Tibial nerve (tissue), 4 donors: ENCODE measurements around the gene DTNBP1. TPM values are rescaled to one million over a fixed set of nuclear protein-coding genes. Genes with fewer than 3 reads are reported as not detected.

Experiments
- DNase-seq, 2 donors: peaks; one replicate each; pipeline ENCODE4 v3.0.0-alpha.2; 2019; ENCODE audit warnings: low spot score in 2 of 2
- H3K27ac ChIP-seq, 4 donors: fragments of 200-600 bp; sonication (generic) in 3 of 4; one replicate each; pipeline ENCODE4 v1.5.1; 2017 to 2019; ENCODE audit warnings: mild to moderate bottlenecking in 1 of 4
- H3K27me3 ChIP-seq, 2 donors: fragments of 200-600 bp; sonication (generic) in 1 of 2; one replicate each; pipeline versions ENCODE4 v1.5.1 to v1.6.0; 2017 to 2019
- H3K36me3 ChIP-seq, 3 donors: fragments of 200-600 bp; sonication (generic); one replicate each; pipeline ENCODE4 v1.5.1; 2018 to 2019
- H3K4me1 ChIP-seq, 4 donors: fragments of 200-600 bp; sonication (generic) in 3 of 4; one replicate each; pipeline ENCODE4 v1.5.1; 2017 to 2019
- H3K4me3 ChIP-seq, 4 donors: fragments of 200-600 bp; sonication (generic) in 3 of 4; one replicate each; pipeline ENCODE4 v1.5.1; 2017 to 2019; ENCODE audit warnings: mild to moderate bottlenecking in 1 of 4, moderate library complexity in 1 of 4
- H3K9me3 ChIP-seq, 4 donors: fragments of 200-600 bp; sonication (generic) in 3 of 4; one replicate each; pipeline ENCODE4 v1.5.1; 2017 to 2019
- EP300 ChIP-seq, 2 donors: sonication (generic); formaldehyde crosslinking; IDR thresholded peaks; one replicate each; pipeline ENCODE4 v1.6.1; 2017; ENCODE audit warnings: antibody characterized with exemption in 2 of 2, mild to moderate bottlenecking in 1 of 2
- POLR2A ChIP-seq, 2 donors: fragments of 450-650 bp; IDR thresholded peaks; one replicate each; pipeline ENCODE4 v1.6.1; 2017; ENCODE audit warnings: antibody characterized with exemption in 2 of 2, mild to moderate bottlenecking in 2 of 2, moderate library complexity in 2 of 2
- WGBS, 2 donors: methylation state at CpG; one replicate each; pipeline ENCODE4 v1.1.5; 2018; 5-methylcytosine and 5-hydroxymethylcytosine counted together
- total RNA-seq, 4 donors: library from RNA; depleted of rRNA; stranded (reverse); fragments of >200 nt; gene quantifications; one replicate each; pipeline ENCODE4 v1.1.0, GENCODE V29; 2016
- TF ChIP-seq, protein P1 (sequence below), 5 experiments: fragments of 200-600 bp in 3 of 5; fragments of 450-650 bp in 2 of 5; sonication (generic) in 3 of 5; IDR thresholded peaks; one replicate each; pipeline ENCODE4 v1.5.1; 2016 to 2019; ENCODE audit warnings: antibody characterized with exemption in 5 of 5, mild to moderate bottlenecking in 3 of 5, moderate library complexity in 2 of 5

The DTNBP1 gene
- total RNA-seq, 4 donors from 2014 or later = 14.7 to 36.6 (median 16.1) TPM

DNA sequence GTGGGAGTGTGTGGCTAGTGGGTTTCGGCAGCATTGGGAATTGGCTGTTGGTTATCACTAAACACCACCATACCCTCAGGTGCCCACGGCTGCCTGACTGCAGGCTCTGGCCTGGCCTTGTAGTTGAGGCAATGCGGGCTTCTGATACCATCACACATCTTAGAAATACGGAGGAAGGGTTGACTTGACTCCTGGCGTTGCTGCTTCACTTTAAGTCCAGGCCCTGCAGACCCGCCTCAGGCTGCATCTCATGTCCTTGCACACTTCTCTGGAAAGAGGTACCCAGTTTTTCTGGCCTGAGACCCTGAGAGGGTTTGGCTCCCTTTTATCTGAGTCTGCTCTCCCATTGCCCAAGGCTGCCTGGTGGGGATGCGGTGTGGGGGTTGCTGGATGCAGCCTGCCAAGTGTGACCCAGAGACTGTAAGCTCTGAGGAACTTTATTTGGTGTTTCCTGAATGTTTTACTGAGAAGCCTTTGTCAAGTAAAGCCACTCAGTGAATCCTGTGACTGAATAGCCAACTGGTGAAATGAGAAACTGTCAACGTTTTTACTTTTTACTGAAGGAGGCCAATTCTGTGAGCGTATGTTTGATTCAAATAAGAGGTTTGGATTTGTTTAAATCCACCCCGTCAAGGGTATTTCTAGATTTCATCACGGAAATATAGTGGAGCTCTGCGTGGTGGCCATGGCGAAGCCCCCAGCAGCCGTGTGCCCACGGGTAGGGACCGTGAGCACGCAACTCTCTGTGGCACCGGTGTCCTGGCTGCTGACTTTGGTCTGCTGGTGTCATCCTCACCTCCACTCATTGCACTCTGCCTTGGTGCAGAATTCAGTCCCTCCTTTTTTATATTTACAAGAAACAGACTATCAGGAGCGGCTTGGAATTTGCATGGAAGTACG, 160.1 kb downstream of the DTNBP1 start:
- Histone ChIP-seq H3K27me3 (no peaks in the 10 kb centered on the region), H3K27ac (peak overlapping the region in 3 of 4 donors; percentile 2 to 50 (median 49)), H3K36me3 (peaks cover 0 to 35% (median 0%) of the 10 kb centered on the region in 3 donors), H3K4me3 (no peak overlapping the region), H3K9me3 (no peaks in the 10 kb centered on the region), H3K4me1 (peaks cover 0 to 55% (median 25%) of the 10 kb centered on the region in 4 donors)
- DNase-seq = no peak
- 77 to 80% methylated on average over 20 of the region's 20 CpGs for WGBS, 2 donors
- TF ChIP-seq, protein P1, sequence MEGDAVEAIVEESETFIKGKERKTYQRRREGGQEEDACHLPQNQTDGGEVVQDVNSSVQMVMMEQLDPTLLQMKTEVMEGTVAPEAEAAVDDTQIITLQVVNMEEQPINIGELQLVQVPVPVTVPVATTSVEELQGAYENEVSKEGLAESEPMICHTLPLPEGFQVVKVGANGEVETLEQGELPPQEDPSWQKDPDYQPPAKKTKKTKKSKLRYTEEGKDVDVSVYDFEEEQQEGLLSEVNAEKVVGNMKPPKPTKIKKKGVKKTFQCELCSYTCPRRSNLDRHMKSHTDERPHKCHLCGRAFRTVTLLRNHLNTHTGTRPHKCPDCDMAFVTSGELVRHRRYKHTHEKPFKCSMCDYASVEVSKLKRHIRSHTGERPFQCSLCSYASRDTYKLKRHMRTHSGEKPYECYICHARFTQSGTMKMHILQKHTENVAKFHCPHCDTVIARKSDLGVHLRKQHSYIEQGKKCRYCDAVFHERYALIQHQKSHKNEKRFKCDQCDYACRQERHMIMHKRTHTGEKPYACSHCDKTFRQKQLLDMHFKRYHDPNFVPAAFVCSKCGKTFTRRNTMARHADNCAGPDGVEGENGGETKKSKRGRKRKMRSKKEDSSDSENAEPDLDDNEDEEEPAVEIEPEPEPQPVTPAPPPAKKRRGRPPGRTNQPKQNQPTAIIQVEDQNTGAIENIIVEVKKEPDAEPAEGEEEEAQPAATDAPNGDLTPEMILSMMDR (IDR thresholded peaks at IDR 0.05) = no peak
- TF ChIP-seq POLR2A (IDR thresholded peaks at IDR 0.05) = no peak

DNA sequence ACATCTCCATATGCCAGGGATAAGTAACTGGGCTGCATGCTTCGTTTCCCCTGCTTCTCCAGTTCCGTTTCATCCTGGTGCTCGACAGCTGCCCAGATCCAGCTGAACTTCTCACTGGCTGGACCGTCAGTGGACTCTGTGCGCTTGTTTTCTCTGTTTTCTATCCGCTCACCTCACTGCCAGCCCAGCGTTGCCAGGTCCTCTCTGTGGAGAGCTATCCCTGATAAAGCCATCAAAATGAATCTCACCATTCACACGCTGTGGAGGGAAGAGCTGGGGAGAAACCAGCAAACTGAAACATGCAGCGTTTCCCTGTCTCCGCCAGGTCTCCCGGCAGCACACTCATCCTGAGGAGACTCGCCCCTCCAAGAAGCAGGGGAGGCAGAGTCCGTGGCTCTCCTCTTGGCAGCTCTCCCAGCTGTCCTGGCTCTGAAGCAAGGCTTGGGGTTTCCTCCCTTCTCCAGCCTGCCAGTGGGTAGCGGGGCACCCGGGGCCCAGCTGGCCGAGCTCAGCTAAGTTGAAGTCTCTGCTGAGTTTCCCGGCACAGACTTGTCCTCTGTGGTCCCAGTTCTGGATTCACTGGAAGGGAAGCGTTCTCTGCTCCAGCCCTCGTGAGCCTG, 160.9 kb downstream of the DTNBP1 start:
- no peaks in the 10 kb centered on the region for H3K9me3 ChIP-seq
- H3K27ac ChIP-seq = peak overlapping the region in 2 of 4 donors; percentile 49 to 50
- TF ChIP-seq, protein P1 (IDR thresholded peaks at IDR 0.05) = no peak
- no peak for TF ChIP-seq EP300 (IDR thresholded peaks at IDR 0.05)
- no peak for TF ChIP-seq POLR2A (IDR thresholded peaks at IDR 0.05)
- 52 to 62% methylated on average over 17 to 18 of the region's 19 CpGs for WGBS, 2 donors
- no peak for DNase-seq
- H3K4me3 ChIP-seq = no peak overlapping the region
- peaks cover 0 to 35% (median 0%) of the 10 kb centered on the region in 3 donors for H3K36me3 ChIP-seq
- no peaks in the 10 kb centered on the region for H3K27me3 ChIP-seq
- H3K4me1 ChIP-seq = peaks cover 0 to 55% (median 25%) of the 10 kb centered on the region in 4 donors

DNA sequence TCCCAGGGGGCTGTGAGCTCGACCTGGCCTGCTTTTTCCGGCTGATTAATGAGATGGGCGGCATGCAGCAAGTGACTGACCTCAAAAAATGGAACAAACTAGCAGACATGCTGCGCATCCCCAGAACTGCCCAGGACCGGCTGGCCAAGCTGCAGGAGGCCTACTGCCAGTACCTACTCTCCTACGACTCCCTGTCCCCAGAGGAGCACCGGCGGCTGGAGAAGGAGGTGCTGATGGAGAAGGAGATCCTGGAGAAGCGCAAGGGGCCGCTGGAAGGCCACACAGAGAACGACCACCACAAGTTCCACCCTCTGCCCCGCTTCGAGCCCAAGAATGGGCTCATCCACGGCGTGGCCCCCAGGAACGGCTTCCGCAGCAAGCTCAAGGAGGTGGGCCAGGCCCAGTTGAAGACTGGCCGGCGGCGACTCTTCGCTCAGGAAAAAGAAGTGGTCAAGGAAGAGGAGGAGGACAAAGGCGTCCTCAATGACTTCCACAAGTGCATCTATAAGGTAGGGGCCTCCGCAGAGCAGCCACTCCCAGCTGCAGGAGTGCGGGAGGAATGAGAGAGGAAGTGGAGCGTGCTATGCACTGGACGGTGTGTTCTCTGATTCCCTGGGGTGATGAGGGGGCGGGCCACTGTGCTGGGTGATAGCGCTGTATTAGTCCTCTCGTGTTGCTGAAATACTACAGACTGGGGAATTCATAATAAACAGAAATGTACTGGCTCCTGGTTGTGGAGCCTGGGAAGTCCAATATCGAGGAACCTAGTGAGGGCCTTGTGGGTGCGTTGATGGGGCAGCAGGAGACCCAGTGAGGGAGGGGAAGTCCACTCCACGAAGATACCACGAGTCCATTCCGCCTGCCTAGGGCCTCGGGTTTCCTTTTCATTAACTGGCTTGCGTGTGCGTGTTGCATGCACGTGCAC, 161.7 kb downstream of the DTNBP1 start:
- H3K4me1 ChIP-seq = peaks cover 0 to 52% (median 25%) of the 10 kb centered on the region in 4 donors
- H3K27me3 ChIP-seq = no peaks in the 10 kb centered on the region
- DNase-seq = no peak
- no peak for TF ChIP-seq POLR2A (IDR thresholded peaks at IDR 0.05)
- TF ChIP-seq EP300 (IDR thresholded peaks at IDR 0.05) = no peak
- TF ChIP-seq, protein P1 (IDR thresholded peaks at IDR 0.05) = no peak
- no peak overlapping the region for H3K27ac ChIP-seq
- H3K9me3 ChIP-seq = no peaks in the 10 kb centered on the region
- WGBS, 2 donors = 92 to 95% methylated on average over 38 of the region's 38 CpGs
- no peak overlapping the region for H3K4me3 ChIP-seq
- H3K36me3 ChIP-seq = peaks cover 0 to 42% (median 5%) of the 10 kb centered on the region in 3 donors

DNA sequence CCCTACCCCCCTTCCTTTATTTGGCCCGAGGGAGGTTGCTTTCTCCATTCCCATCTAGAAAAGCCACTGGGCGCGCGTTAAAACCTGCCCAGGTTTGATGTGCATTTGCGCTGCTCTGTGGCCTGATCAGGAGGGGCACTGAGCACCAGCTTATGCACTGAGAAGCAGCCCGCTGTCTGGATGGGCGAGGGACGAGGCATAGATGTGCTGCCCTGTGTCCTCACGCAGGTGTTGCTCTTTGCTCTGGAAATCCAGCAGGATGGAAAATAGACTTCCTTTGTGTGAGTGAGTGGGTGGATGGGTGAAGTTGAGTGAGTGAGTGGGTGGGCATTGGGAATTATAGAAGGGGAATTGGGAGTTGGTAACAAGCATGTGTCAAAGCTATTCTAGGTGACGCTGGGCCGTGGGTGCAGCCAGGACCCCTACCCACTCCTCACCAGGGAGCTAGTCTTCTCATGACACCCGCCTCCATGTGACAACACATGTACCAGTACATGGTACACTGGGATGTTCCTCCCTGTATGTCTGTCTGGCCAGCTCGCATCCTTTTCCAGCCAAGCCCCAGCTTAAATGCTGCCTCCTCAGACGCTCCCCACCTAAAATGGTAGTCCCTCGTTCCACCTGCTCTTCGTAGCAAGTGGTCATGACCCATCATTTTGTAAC, 162.6 kb downstream of the DTNBP1 start:
- Histone ChIP-seq H3K36me3 (peaks cover 0 to 48% (median 5%) of the 10 kb centered on the region in 3 donors), H3K4me1 (peaks cover 0 to 51% (median 18%) of the 10 kb centered on the region in 4 donors), H3K27me3 (no peaks in the 10 kb centered on the region), H3K9me3 (no peaks in the 10 kb centered on the region), H3K4me3 (no peak overlapping the region), H3K27ac (no peak overlapping the region)
- 91% methylated on average over 16 of the region's 16 CpGs for WGBS, 2 donors
- no peak for DNase-seq
- no peak for TF ChIP-seq EP300 (IDR thresholded peaks at IDR 0.05)

DNA sequence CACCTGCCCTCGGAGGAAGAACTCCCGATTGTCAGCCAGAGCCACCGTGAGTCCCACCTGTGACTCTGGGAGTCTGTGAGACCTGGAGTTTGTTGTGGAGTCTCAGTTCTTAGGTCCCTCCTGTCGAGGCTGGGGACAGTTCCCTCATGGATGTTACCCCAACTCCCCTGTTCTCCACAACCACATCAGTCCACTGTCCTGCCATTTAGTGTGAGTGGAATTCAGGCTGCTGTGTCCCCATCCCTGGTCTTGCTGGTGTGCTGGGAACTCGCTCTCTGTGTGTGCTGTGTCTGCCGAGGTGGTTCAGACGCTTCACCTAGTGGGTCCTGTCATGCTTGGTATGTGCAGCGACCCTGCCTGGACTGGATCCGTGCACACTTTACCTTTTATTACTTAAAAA, 163.2 kb downstream of the DTNBP1 start:
- Histone ChIP-seq H3K4me1 (peaks cover 0 to 49% (median 16%) of the 10 kb centered on the region in 4 donors), H3K36me3 (peaks cover 0 to 48% (median 5%) of the 10 kb centered on the region in 3 donors), H3K9me3 (no peaks in the 10 kb centered on the region), H3K27ac (no peak overlapping the region), H3K27me3 (no peaks in the 10 kb centered on the region), H3K4me3 (no peak overlapping the region)
- TF ChIP-seq EP300 (IDR thresholded peaks at IDR 0.05) = no peak
- no peak for TF ChIP-seq POLR2A (IDR thresholded peaks at IDR 0.05)
- TF ChIP-seq, protein P1 (IDR thresholded peaks at IDR 0.05) = no peak
- DNase-seq = no peak
- WGBS, 2 donors = 94 to 95% methylated on average over 9 of the region's 9 CpGs
